DMS153 treated with DMSO at 0.1 percent for 48 hours (cell line): ENCODE results near the gene TCF21.
"Not testable (repeated sequence)": the region's sequence is repeated elsewhere in the genome, so short reads cannot be mapped to it uniquely, and the experiment has no call there.

Experiments
- DNase-seq: peaks from one replicate; lab custom pipeline; 2025; ENCODE audit not compliant: unreplicated experiment; lab: John Stamatoyannopoulos, UW

The TCF21 gene

GRCh38 chr6:133888929-133889556, at the start of gene TCF21:
Gene TCF21, plus strand, starts transcription at chr6:133889113. Its CDS starts 285 bp downstream, at chr6:133889398.
- DNase-seq: no peak

- no peak for DNase-seq
Measured at GRCh38 chr6:133841176-133841575, 47.7 kb upstream of the TCF21 start.

- DNase-seq: no peak
Measured at GRCh38 chr6:133843098-133843497, 45.8 kb upstream of the TCF21 start.

- no peak for DNase-seq
Measured at GRCh38 chr6:133844709-133845108, 44.2 kb upstream of the TCF21 start.

- DNase-seq: no peak
Measured at GRCh38 chr6:133854041-133854363, 34.9 kb upstream of the TCF21 start.

GRCh38 chr6:133854364-133855275, 34.3 kb upstream of the TCF21 start:
- DNase-seq: peak; percentile 17

- DNase-seq: peak; percentile 1
Measured at GRCh38 chr6:133855276-133855990, 33.5 kb upstream of the TCF21 start.

GRCh38 chr6:133855991-133856370, 32.9 kb upstream of the TCF21 start:
- no peak for DNase-seq

GRCh38 chr6:133856911-133857310, 32.0 kb upstream of the TCF21 start:
- no peak for DNase-seq

- no peak for DNase-seq
Measured at GRCh38 chr6:133857696-133858095, 31.2 kb upstream of the TCF21 start.

GRCh38 chr6:133861337-133861736, 27.6 kb upstream of the TCF21 start:
- DNase-seq: not testable (repeated sequence)

GRCh38 chr6:133863228-133863627, 25.7 kb upstream of the TCF21 start:
- DNase-seq: no peak

- DNase-seq: no peak
Measured at GRCh38 chr6:133865680-133866079, 23.2 kb upstream of the TCF21 start.

- DNase-seq: no peak
Measured at GRCh38 chr6:133871131-133871530, 17.8 kb upstream of the TCF21 start.

GRCh38 chr6:133873538-133873937, 15.4 kb upstream of the TCF21 start:
- DNase-seq: no peak

GRCh38 chr6:133877116-133877515, 11.8 kb upstream of the TCF21 start:
- no peak for DNase-seq

GRCh38 chr6:133880006-133880405, 8.9 kb upstream of the TCF21 start:
- DNase-seq: no peak

GRCh38 chr6:133880896-133881295, 8.0 kb upstream of the TCF21 start:
- DNase-seq: no peak

GRCh38 chr6:133886104-133886775, 2.7 kb upstream of the TCF21 start:
- no peak for DNase-seq

GRCh38 chr6:133887156-133887879, 1.6 kb upstream of the TCF21 start:
- no peak for DNase-seq

GRCh38 chr6:133887880-133888230, 1.1 kb upstream of the TCF21 start:
- no peak for DNase-seq
